Mammary epithelial cell (primary cell): ENCODE data around the gene DNAL4.

Experiments
- CTCF ChIP-seq, 2 donors: IDR thresholded peaks in 1 of 2; conservative IDR thresholded peaks in 1 of 2; 2 replicates each; pipeline ENCODE4 v1.5.1; 2011 to 2012; ENCODE audit warnings: inconsistent platforms in 2 of 2, low read length in 2 of 2, mild to moderate bottlenecking in 2 of 2, control low read depth in 1 of 2, low read depth in 1 of 2; ENCODE audit not compliant: insufficient read depth in 1 of 2; ENCODE audit errors: extremely low read depth in 1 of 2
- EZH2 ChIP-seq: IDR thresholded peaks from 2 replicates; pipeline ENCODE4 v1.6.1; 2012; ENCODE audit warnings: low read length, inconsistent platforms, borderline replicate concordance

GRCh38 chr22:38761202-38762162 is 32.5 kb downstream of the DNAL4 start:
- no peak for TF ChIP-seq CTCF (conservative IDR thresholded peaks at IDR 0.05 in 1 of 2, IDR thresholded peaks at IDR 0.05 in 1 of 2; ENCODE audit: extremely low read depth in 1 of 2, insufficient read depth in 1 of 2, low read depth in 1 of 2, low read length in 2 of 2)
- TF ChIP-seq EZH2, result no peak
